A549 (cell line): Measurements from ENCODE around the gene RYR1.

Experiments used
- EHF ChIP-seq: fragments of 250-450 bp; sonication (Bioruptor Pico); IDR thresholded peaks from 2 replicates; pipeline ENCODE4 v1.5.0; 2020; ENCODE audit warnings: mild to moderate bottlenecking
- TF ChIP-seq, protein P1 (sequence below): fragments of >200 bp; sonication (Bioruptor Twin); formaldehyde crosslinking; IDR thresholded peaks from 3 replicates; pipeline ENCODE4 v1.5.1; 2016
- TF ChIP-seq, protein P2 (sequence below): fragments of 200-600 bp; sonication (generic); IDR thresholded peaks from 2 replicates; pipeline ENCODE4 v1.6.1; 2016; ENCODE audit warnings: antibody characterized with exemption, mild to moderate bottlenecking, moderate library complexity

- TF ChIP-seq, protein P1, sequence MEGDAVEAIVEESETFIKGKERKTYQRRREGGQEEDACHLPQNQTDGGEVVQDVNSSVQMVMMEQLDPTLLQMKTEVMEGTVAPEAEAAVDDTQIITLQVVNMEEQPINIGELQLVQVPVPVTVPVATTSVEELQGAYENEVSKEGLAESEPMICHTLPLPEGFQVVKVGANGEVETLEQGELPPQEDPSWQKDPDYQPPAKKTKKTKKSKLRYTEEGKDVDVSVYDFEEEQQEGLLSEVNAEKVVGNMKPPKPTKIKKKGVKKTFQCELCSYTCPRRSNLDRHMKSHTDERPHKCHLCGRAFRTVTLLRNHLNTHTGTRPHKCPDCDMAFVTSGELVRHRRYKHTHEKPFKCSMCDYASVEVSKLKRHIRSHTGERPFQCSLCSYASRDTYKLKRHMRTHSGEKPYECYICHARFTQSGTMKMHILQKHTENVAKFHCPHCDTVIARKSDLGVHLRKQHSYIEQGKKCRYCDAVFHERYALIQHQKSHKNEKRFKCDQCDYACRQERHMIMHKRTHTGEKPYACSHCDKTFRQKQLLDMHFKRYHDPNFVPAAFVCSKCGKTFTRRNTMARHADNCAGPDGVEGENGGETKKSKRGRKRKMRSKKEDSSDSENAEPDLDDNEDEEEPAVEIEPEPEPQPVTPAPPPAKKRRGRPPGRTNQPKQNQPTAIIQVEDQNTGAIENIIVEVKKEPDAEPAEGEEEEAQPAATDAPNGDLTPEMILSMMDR, result no peak
- TF ChIP-seq, protein P2, sequence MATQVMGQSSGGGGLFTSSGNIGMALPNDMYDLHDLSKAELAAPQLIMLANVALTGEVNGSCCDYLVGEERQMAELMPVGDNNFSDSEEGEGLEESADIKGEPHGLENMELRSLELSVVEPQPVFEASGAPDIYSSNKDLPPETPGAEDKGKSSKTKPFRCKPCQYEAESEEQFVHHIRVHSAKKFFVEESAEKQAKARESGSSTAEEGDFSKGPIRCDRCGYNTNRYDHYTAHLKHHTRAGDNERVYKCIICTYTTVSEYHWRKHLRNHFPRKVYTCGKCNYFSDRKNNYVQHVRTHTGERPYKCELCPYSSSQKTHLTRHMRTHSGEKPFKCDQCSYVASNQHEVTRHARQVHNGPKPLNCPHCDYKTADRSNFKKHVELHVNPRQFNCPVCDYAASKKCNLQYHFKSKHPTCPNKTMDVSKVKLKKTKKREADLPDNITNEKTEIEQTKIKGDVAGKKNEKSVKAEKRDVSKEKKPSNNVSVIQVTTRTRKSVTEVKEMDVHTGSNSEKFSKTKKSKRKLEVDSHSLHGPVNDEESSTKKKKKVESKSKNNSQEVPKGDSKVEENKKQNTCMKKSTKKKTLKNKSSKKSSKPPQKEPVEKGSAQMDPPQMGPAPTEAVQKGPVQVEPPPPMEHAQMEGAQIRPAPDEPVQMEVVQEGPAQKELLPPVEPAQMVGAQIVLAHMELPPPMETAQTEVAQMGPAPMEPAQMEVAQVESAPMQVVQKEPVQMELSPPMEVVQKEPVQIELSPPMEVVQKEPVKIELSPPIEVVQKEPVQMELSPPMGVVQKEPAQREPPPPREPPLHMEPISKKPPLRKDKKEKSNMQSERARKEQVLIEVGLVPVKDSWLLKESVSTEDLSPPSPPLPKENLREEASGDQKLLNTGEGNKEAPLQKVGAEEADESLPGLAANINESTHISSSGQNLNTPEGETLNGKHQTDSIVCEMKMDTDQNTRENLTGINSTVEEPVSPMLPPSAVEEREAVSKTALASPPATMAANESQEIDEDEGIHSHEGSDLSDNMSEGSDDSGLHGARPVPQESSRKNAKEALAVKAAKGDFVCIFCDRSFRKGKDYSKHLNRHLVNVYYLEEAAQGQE, result no peak
- TF ChIP-seq EHF (CRISPR knock-in tag), result no peak
Observed at GRCh38 chr19:38453596-38453995, 20.1 kb downstream of the RYR1 start.
